Measurements from ENCODE around the gene GUK1. TPM values are rescaled to one million over a fixed set of nuclear protein-coding genes. Genes with fewer than 3 reads are reported as not detected.

GUK1 gene
- total and polyA plus RNA-seq, 2 of the 8 experiments (the other 6 are each of a cell fraction or from before 2014, with no cell fraction given) = 68.5 to 183 TPM

DNA sequence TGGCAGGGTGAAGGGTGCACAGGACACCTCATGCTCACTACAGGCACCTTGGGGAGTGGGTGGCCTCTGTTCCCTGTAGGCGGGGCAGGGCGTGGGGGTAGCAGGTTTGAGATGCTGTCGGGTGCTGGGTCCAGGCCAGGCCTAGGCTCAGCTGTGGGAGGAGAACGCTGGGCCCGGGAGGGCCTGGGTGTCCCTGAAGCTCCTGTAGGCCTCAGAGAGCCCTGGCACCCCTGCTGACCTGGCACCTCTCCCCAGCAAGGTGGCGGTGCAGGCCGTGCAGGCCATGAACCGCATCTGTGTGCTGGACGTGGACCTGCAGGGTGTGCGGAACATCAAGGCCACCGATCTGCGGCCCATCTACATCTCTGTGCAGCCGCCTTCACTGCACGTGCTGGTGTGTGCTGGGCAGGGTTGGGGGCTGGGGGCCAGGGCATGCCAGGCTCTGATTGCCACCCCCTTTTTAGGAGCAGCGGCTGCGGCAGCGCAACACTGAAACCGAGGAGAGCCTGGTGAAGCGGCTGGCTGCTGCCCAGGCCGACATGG lies 7.1 kb downstream of the GUK1 start:
- Histone ChIP-seq H2BK120ac (replicated peaks; ENCODE audit: low read depth, low read length) (no peak overlapping the region), H3K4me1 (replicated peaks in 1 of 4; ENCODE audit: control insufficient read depth in 3 of 4, insufficient read depth in 4 of 4, low read length in 3 of 4) (peaks cover 0 to 10% (median 4%) of the 10 kb centered on the region in 4 experiments; a peak in 1 of 7 replicates), H4K20me1 (replicated peaks in 1 of 2; ENCODE audit: control insufficient read depth in 1 of 2, insufficient read depth in 2 of 2, low read length in 2 of 2) (peaks cover 8 to 22% of the 10 kb centered on the region in 2 experiments), H2BK12ac (ENCODE audit: low read depth, low read length) (no peak overlapping the region), H4K8ac (ENCODE audit: extremely low read depth, insufficient read depth, low read length) (no peak overlapping the region), H3K56ac (replicated peaks; ENCODE audit: insufficient read length, low read depth, low read length) (no peak overlapping the region), H4K91ac (replicated peaks; ENCODE audit: insufficient read length, low read length) (no peak overlapping the region), H3K4ac (replicated peaks; ENCODE audit: insufficient read length, low read depth, low read length) (no peak overlapping the region), H3K9me3 (ENCODE audit: insufficient read depth in 2 of 2, low read depth in 1 of 2, low read length in 1 of 2) (no peaks in the 10 kb centered on the region), H3K27ac (ENCODE audit: low read depth, low read length) (no peak overlapping the region), H2BK5ac (ENCODE audit: low read depth, low read length) (no peak overlapping the region), H3K23me2 (ENCODE audit: low read depth, low read length) (no peaks in the 10 kb centered on the region; the same call in 1 of the 2 replicates), H3K23ac (ENCODE audit: insufficient read length) (no peak overlapping the region), H4K5ac (ENCODE audit: insufficient read length, low read depth, low read length) (no peak overlapping the region), H2AK5ac (ENCODE audit: low read depth, low read length) (no peak overlapping the region), H2BK20ac (ENCODE audit: low read length) (no peak overlapping the region), H3K36me3 (ENCODE audit: control insufficient read depth in 2 of 4, insufficient read depth in 4 of 4, low read length in 3 of 4) (no peaks in the 10 kb centered on the region), H2AFZ (ENCODE audit: low read length) (no peak overlapping the region), H3K79me1 (ENCODE audit: low read depth, low read length) (peaks cover 11% of the 10 kb centered on the region), H2BK15ac (ENCODE audit: low read length) (no peak overlapping the region), H3K18ac (ENCODE audit: extremely low read depth, low read length) (no peak overlapping the region), H3K14ac (ENCODE audit: insufficient read length) (no peak overlapping the region), H3K79me2 (ENCODE audit: control insufficient read depth in 1 of 2, insufficient read depth in 2 of 2, low read length in 2 of 2) (peaks cover 0 to 27% of the 10 kb centered on the region in 2 experiments; a peak in 3 of 4 replicates), H3K4me3 (ENCODE audit: extremely low read depth in 1 of 4, insufficient read depth in 2 of 4, low read depth in 3 of 4, low read length in 4 of 4) (no peak overlapping the region), H3K27me3 (replicated peaks in 1 of 4; ENCODE audit: control insufficient read depth in 3 of 4, extremely low read depth in 1 of 4, insufficient read depth in 3 of 4, low read length in 3 of 4) (no peaks in the 10 kb centered on the region), H3K9ac (replicated peaks in 1 of 4; ENCODE audit: extremely low read depth in 1 of 4, low read depth in 3 of 4, low read length in 3 of 4) (no peak overlapping the region), H3K4me2 (ENCODE audit: insufficient read depth in 1 of 2, low read depth in 2 of 2, low read length in 2 of 2) (no peak overlapping the region)
- ChIA-PET CTCF (ENCODE audit: partially characterized antibody) (interaction anchor here (2.0 kb wide), 1 partner anchor 16 kb away, joined by 7 read pairs; no protein-coding TSS in a partner anchor), POLR2A (ENCODE audit: partially characterized antibody) (no interaction called here)
- no peak for DNase-seq (ENCODE audit: low read depth in 1 of 2, low spot score in 2 of 2)
- FAIRE-seq = no peak
- WGBS, 2 experiments (ENCODE audit: extremely low coverage in 1 of 2, insufficient coverage in 1 of 2, insufficient read length in 1 of 2, insufficient replicate concordance in 2 of 2, low coverage in 1 of 2, low lambda C conversion rate in 2 of 2, missing lambda C conversion rate in 1 of 2) = 92% methylated on average over 11 of the region's 20 CpGs; no CpG with 5 or more reads in 1 of the 2 experiments
- TF ChIP-seq ZNF274 (IDR thresholded peaks at IDR 0.05; ENCODE audit: borderline replicate concordance, extremely low read depth, low read length) = no peak
- TF ChIP-seq RFX5 (IDR thresholded peaks at IDR 0.05; ENCODE audit: borderline replicate concordance, low read depth, low read length) = no peak
- TF ChIP-seq TBP (IDR thresholded peaks at IDR 0.05; ENCODE audit: low read depth, low read length) = no peak
- no peak for TF ChIP-seq EP300 (IDR thresholded peaks at IDR 0.05; ENCODE audit: borderline replicate concordance in 1 of 2, low read depth in 2 of 2, low read length in 2 of 2)
- TF ChIP-seq, protein P1, sequence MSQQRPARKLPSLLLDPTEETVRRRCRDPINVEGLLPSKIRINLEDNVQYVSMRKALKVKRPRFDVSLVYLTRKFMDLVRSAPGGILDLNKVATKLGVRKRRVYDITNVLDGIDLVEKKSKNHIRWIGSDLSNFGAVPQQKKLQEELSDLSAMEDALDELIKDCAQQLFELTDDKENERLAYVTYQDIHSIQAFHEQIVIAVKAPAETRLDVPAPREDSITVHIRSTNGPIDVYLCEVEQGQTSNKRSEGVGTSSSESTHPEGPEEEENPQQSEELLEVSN (IDR thresholded peaks at IDR 0.05) = no peak
- no peak for TF ChIP-seq NANOG (IDR thresholded peaks at IDR 0.05; ENCODE audit: insufficient read depth, low read depth, low read length, poor library complexity, severe bottlenecking)
- TF ChIP-seq, protein P2, sequence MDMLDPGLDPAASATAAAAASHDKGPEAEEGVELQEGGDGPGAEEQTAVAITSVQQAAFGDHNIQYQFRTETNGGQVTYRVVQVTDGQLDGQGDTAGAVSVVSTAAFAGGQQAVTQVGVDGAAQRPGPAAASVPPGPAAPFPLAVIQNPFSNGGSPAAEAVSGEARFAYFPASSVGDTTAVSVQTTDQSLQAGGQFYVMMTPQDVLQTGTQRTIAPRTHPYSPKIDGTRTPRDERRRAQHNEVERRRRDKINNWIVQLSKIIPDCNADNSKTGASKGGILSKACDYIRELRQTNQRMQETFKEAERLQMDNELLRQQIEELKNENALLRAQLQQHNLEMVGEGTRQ (IDR thresholded peaks at IDR 0.05; ENCODE audit: low read length) = no peak
- no peak for TF ChIP-seq CEBPB (IDR thresholded peaks at IDR 0.05; ENCODE audit: low read depth, low read length)
- no peak for TF ChIP-seq RBBP5 (IDR thresholded peaks at IDR 0.05; ENCODE audit: borderline replicate concordance, low read depth, low read length)
